Stimulated activated CD8-positive, alpha-beta memory T cell treated with anti-CD3 and anti-CD28 coated beads, Interleukin-15, amount 100 ng/mL, for 4 hours (primary cell): ENCODE measurements around the gene FNDC11.
"Not testable (repeated sequence)": the region's sequence is repeated elsewhere in the genome, so short reads cannot be mapped to it uniquely, and the experiment has no call there.

Experiments used
- DNase-seq, 2 donors: peaks; one replicate each; pipeline ENCODE4 v3.0.0-alpha.2; 2020; ENCODE audit warnings: low read depth in 2 of 2

FNDC11 gene

DNA sequence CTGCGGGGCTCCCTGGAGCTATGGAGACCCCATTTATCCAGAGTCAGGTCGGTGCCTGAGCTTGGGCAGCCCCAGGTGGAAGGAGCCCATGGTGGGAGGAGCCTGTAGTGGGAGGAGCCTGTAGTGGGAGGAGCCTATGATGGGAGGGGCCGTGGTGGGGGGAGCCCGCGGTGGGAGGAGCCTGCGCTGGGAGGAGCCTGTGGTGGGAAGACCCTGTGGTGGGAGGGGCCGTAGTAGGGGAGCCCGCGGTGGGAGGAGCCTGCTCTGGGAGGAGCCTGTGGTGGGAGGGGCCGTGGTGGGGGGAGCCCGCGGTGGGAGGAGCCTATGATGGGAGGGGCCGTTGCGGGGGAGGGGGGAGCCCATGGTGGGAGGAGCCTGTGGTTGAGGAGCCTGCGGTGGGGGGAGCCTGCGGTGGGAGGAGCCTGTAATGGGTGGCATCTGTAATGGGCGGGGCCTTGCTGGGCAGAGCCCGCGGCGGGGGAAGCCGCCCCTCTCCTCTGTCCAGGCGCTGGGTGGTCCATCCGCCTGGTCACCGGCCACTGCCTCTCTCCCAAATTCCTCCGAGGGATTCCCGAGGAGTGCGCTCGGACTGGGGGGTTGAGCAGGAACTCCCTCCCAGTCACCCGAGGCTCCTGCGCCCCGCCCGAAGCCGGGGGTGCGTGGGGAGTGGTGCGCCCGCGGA lies 567 bp upstream of the FNDC11 start:
- peak; percentile 61 to 78 for DNase-seq

DNA sequence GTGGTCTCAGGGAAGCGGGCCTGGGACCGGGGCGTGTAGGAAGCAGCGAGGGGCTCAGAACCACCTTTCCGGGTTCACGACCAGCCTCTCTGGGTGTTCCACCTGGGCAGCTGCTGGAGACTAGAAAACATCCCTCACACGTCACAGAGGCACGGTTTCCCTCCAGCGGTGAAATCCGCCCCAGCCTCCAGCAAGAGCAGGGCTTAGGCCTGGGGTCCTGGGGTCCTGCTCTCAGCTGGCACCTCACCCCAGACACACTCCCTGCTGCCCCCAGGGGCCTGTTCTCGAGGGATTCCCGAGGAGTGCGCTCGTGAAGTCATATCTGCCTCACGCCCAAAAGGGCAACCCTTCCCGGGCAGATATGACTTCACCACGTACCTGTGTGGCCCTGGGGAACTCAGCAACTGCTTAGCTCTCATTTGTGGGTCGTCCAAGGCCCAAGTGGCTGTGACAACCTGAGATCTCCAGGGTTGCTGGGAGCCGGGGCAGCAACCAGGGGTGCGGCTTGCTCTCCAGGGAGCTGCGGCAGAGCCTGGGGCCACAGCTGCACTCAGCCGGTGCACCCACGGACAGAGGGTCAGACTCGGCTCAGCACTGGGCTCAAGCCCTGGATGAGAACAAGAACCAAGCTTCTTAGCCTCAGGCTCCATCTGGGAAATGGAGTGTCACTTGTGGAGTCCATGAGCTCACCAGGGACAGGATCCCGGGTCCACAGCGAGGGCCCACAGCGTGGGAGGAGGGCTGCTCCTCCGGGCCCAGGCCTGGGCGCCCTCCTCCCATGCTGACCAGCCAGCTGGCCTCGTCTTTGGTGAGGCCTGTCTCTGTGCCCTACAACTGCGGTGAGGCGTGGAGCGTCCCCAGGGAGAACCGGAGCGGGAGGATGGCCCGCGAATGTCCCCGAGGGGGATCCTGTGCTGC lies 661 bp downstream of the FNDC11 start:
- DNase-seq: no peak

DNA sequence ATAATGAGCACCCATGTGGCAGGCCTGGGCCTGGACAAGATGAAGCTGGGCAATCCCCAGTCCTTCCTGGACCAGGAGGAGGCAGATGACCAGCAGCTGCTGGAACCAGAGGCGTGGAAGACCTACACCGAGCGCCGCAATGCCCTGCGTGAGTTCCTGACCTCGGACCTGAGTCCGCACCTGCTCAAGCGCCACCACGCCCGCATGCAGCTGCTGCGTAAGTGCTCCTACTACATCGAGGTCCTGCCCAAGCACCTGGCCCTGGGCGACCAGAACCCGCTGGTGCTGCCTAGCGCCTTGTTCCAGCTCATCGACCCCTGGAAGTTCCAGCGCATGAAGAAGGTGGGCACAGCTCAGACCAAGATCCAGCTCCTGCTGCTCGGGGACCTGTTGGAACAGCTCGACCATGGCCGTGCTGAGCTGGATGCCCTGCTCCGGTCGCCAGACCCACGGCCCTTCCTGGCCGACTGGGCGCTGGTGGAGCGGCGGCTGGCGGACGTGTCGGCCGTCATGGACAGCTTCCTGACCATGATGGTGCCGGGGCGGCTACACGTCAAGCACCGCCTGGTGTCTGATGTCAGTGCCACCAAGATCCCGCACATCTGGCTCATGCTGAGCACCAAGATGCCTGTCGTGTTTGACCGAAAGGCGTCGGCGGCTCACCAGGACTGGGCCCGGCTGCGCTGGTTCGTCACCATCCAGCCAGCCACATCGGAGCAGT lies 1.9 kb downstream of the FNDC11 start:
- DNase-seq: no peak

DNA sequence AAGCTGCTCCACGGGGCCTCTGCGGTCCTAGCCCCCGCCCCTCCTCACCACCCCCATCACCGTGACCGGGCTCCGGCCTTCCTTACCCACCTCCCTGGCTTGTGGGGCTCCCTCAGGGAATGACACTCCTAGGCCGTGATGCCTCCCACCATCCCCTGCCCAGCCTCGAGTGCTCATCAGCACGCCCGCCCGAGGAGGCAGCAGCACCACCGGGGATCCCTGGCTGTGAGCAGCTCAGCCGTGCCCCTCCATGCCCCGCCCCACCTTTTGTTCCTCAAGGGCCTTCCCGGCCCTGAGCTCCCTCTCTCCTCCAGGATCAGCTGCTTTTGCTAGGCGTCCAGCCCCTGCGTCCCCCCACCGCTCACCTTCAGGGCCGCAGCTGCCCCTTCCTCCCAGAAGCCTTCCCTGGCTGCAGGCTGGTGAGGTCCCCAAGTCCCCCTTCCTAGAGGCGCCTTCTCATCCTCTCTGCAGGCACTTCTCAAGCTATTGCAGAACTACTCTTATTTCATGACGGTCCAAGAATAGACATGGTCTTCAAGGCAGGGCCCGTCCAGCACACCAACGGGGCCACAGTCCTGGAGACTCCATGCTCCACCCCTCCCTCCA lies 3.0 kb downstream of the FNDC11 start:
- no peak for DNase-seq

- DNase-seq: no peak
Observed at GRCh38 chr20:63557481-63557891, 3.5 kb downstream of the FNDC11 start.

- no peak for DNase-seq
Observed at GRCh38 chr20:63558804-63559484, 5.0 kb downstream of the FNDC11 start.

DNA sequence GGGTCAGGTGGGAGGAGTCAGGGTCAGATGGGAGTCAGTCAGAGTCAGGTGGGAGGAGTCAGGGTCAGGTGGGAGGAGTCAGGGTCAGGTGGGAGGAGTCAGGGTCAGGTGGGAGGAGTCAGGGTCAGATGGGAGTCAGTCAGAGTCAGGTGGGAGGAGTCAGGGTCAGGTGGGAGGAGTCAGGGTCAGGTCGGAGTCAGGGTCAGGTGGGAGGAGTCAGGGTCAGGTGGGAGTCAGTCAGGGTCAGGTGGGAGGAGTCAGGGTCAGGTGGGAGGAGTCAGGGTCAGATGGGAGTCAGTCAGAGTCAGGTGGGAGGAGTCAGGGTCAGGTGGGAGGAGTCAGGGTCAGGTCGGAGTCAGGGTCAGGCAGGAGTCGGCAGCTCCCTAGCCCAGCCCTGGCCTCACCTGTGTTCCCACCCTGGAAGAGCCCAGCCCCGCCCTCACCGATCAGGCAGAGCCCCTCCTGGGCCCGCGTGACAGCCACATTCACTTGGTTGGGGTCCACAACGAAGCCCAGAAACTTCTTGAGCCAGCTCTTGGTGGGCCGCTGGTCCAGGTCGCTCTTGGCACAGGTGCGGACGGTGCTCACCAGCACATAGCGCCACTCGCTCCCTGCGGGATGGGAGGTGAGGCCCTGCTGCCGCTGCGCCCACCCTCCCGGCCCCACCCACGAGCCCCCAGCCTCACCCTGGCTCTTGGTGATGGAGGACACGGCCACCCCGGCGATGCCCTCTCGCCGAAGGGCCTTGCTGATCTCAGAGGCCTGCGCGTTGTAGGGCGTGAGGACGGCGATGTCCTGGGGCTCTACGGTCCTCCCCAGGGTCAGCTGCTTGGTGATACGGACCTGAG lies 5.8 kb downstream of the FNDC11 start:
- not testable (repeated sequence) for DNase-seq

DNA sequence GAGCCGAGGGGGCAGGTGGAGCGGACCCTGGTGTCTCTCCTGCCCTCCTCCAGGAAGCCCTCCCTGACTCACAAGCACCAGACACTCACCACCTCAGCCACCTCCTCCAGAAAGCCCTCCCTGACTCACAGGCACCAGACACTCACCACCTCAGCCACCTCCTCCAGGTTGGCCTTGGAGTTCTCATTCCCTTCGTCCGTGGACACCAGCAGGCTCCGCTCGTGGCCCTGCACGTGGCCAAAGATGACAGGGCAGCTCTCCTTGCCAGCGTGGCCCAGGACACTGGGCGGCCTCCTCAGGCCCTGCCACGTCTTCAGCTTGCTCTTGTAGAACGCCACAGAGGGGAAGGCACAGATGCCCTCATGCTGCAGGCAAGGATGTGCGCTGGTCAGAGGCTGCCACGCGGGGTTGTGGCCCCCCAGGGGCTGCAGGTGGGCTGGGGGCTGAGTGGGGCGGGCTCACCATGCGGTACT lies 6.4 kb downstream of the FNDC11 start:
- no peak for DNase-seq

DNA sequence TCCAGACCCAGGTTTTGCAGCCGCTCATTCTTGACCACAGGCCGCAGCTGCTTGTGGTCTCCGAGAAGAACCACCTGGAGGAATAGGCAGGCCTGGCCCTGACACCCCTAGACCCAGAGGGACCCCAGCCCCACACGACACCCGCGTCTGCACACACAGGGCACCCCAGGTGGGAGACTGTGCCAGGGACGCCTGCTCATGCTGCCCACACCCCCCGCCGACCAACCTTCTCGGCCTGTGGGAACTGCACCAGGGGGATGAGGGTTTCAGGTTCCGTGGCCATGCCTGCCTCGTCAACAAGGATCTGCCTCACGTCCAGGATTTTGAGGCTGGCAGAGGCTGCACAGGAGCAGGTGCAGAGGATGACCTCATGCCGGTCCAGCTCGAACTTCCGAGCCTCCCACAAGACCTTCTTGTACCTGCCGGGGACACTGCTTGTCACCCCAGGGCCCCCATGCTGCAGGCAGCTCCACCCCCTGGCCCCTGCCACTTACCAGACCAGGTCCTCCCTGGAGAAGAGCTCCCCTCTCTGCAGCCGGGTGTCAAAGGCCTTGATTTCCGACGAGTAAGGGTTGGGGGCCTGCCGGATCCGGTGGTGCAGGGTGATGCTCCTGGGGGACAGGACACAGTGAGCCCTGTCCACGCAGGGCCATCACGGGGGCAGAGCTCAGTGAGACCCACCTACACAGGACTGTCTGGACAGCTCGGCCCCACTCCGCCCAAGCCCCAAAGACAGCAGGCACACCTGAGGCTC lies 7.1 kb downstream of the FNDC11 start:
- no peak for DNase-seq

DNA sequence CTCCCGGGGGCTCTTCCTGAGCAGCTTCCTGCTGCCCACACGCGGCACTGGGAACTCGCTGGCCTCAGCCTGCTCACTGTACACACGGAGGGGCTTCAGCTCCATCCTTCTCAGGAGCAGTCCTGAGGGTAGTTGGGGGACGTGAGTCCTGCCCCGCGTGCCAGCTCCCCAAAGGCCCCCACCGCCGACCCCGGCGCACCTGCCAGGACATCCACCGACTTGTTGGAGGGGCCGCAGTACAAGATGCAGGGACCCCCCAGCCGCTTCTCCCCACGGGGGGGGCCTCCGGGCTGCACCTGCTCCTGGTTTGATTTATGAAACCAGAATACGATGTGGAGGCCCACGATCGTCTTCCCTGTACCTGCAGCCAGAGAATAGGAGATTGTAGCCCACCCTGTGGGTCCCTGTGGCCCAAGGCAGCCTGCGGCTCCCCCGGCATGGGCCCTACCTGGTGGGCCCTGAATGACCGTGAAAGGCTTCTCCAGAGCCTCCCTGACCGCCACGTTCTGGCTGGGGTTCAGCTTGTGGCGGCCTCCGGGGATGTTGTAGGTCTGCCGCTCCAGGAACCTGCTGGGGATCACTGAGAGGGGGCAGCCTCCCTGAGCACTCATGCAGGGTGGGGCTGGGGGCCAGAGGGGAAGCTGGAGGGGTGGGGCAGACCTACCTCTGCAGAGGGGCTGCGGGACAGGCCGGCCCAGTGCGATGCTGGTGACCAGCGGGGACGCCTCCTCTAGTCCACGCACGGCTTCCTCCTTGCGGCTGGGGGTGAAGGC lies 7.9 kb downstream of the FNDC11 start:
- DNase-seq: no peak

GRCh38 chr20:63562461-63563224 lies 8.7 kb downstream of the FNDC11 start:
- DNase-seq: no peak

DNA sequence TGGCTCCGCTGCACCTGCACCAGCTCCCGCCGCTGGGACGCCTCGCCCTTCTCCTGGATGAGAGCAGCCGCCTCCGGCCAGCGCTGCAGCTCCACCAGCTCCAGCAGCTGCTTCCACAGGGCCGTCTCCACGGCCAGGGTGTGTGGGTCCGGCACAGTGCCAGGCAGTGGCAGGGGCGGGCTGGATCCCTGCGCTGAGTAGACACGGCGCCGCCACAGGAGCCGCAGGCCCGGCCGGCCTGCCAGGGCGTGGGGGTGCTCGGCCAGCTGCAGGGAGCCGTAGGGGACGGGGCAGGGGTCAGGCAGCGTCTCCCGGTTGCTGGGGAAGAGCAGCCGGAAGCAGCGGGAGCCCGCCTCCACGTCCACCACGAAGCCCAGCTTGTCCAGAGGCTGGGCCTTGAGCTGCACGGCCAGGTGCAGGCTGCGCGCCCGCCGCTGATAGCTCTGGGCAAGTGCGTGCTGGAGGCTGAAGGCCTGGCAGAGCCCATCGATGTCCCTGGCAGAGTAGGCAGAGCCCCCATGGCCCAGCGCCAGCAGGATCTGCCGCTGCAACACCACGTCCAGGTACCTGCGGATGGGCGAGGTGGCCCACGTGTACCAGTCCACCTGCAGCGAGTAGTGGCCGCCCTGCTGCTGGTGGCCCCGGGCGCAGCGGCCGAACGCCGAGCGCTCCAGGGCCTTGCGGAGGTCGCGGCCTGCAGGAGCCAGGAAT lies 9.4 kb downstream of the FNDC11 start:
- DNase-seq: no peak

- DNase-seq: no peak
Observed at GRCh38 chr20:63564036-63564810, 10.3 kb downstream of the FNDC11 start.

DNA sequence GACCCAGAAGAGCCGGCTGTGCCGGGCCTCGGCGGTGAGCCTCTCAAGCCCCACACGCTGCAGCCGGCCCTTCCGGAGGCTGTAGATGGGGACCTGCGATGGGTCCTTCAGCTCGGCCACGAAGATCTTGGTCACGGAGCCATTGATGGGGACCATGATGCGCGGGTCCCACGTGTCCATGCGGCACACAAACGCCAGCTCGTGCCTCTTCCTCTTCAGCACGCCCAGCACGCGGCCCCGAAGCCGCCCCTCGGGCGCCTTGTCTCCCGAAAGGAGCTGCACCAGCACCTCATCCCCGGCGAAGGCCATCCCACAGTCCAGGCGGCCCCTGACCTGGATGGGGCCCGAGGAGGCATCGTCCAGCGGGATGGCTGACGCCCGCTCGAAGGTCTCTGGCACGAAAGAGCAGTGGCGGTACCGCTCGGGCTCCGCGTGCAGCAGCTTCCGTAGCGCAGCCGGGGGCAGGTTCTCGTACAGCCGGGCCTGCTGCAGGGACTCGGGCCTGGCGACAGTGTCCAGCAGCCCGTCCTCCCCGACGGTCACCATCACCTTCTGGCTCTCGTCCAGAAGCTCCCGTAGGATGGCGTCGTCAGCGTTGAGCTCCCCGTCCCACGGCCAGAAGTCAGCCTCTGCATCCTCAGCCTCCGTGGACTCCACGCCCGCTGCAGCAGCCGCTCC lies 11.2 kb downstream of the FNDC11 start:
- no peak for DNase-seq

- no peak for DNase-seq
Observed at GRCh38 chr20:63565699-63566335, 11.9 kb downstream of the FNDC11 start.
